ENCODE measurements around the gene SLCO3A1.

Gene SLCO3A1

DNA sequence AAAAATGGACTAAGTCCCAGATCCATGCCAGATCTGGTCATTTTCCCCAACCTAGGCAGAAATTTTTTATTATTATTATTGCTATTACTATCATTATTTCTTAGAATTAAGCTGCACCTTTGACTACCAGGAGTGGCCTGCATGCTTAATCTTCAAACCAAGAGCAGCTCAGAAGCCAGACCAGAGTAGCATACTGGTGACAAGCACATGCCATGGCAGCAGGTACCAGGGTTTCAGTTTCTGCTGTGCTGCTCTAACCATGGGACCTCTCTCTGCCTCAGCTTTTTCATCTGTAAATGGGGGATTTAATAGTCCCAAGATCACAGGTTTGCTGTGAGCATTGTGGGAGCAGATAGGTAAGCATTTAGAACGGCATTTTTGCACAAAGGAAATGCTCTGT lies 262.3 kb downstream of the SLCO3A1 start:
- TF ChIP-seq, protein P1, sequence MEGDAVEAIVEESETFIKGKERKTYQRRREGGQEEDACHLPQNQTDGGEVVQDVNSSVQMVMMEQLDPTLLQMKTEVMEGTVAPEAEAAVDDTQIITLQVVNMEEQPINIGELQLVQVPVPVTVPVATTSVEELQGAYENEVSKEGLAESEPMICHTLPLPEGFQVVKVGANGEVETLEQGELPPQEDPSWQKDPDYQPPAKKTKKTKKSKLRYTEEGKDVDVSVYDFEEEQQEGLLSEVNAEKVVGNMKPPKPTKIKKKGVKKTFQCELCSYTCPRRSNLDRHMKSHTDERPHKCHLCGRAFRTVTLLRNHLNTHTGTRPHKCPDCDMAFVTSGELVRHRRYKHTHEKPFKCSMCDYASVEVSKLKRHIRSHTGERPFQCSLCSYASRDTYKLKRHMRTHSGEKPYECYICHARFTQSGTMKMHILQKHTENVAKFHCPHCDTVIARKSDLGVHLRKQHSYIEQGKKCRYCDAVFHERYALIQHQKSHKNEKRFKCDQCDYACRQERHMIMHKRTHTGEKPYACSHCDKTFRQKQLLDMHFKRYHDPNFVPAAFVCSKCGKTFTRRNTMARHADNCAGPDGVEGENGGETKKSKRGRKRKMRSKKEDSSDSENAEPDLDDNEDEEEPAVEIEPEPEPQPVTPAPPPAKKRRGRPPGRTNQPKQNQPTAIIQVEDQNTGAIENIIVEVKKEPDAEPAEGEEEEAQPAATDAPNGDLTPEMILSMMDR (conservative IDR thresholded peaks at IDR 0.05; ENCODE audit: low read depth) = no peak
- ChIA-PET POLR2A (ENCODE audit: low non-redundant PET) (no interaction called here), CTCF (interaction anchor here (0.6 kb wide), 1 partner anchor 797 kb away, joined by 4 read pairs; no protein-coding TSS in a partner anchor)
- no peak overlapping the region for H3K27ac ChIP-seq
- DNase-seq (ENCODE audit: low spot score) = no peak

DNA sequence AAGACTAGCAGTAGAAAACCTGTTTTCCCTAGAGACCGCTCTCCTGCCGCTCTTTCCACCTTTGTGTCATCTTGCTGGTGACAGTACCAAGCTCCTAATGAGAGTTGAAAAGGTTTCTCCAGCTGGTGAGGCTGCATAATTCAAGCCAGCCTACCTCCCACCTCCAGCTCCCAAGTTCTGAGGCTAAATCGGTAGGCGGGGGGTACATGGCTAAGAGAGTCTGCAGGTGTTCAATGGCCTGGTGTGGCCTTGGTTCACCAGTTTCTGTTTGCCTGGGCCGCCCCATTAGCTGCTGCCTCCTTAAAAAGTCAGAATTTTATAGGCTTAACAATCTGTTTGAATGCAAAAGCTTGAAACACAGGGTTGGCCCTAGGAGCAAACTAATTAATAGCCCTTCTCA lies 262.8 kb downstream of the SLCO3A1 start:
- no peak overlapping the region for H3K27ac ChIP-seq
- CTCF ChIA-PET = interaction anchor here (0.6 to 0.7 kb wide), 2 partner anchors 19 to 798 kb away, joined by 4 to 7 read pairs; no protein-coding TSS in a partner anchor

DNA sequence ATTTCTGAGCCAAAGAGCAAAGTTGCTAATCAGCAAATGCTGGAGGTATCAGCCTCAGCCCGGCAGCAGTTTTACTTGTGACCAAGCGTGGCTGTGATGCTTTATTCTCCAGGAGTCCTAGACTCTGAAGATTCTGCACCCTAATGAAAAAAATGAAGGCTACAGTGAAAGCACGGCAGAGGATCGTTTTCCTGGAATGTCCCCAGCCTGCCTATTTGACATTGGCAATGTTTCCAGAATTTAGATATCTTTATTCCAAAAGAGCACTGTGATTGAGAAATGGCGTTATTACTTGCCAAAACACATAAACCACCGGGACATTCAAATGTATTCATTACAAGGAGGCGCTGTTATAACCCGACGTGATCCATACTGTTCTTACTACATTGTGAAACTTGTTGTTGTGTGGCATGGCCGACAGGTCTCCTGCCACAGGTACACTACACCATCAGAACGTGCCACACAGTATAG lies 263.8 kb downstream of the SLCO3A1 start:
- TF ChIP-seq, protein P1 (conservative IDR thresholded peaks at IDR 0.05; ENCODE audit: low read depth) = no peak
- ChIA-PET CTCF (no interaction called here), POLR2A (ENCODE audit: low non-redundant PET) (no interaction called here)
- H3K27ac ChIP-seq = no peak overlapping the region
- DNase-seq (ENCODE audit: low spot score) = no peak

More for the DNA sequence above, 262.8 kb downstream of the SLCO3A1 start:
- POLR2A ChIA-PET (ENCODE audit: low non-redundant PET) = no interaction called here
- DNase-seq (ENCODE audit: low spot score) = no peak
- TF ChIP-seq, protein P1 (conservative IDR thresholded peaks at IDR 0.05; ENCODE audit: low read depth) = no peak

DNA sequence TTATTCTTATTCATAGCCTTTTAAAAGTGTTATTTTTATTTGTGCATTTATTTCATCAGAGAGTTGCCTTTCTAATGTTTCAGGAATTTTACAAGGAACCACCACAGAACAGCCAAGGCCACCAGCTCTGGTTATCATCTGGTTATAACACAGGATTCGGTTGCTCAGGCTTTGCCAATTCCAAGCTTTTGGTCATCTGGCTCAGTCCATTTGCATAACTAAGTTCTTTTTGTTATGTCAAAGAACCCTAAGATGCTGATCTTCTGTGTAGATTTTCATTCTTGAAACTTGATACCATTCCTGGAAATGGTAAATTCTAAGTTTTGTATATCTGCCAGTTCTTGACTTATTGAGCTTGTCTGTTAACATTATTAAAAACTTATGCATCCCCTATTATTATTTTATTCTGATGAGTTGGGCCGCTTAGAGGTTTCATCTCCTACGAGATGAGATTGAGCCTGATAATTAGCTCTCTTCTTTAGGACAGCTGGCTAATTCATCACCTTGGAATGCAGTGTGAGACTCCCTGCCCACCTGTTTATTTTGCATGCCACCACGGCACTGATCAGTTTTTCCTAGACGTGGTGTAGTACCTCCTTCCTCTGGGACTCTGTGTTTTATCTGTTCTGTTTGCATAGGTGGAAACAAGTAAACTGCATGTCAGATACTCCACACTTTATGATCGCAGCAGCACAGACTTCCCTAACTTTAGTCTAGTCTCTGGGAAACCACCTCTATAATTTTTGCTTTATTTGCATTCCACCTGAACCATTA lies 264.8 kb downstream of the SLCO3A1 start:
- H3K27ac ChIP-seq = no peak overlapping the region
- POLR2A ChIA-PET (ENCODE audit: low non-redundant PET) = no interaction called here
- CTCF ChIA-PET = no interaction called here
- TF ChIP-seq, protein P1 (conservative IDR thresholded peaks at IDR 0.05; ENCODE audit: low read depth) = no peak
- DNase-seq (ENCODE audit: low spot score) = peak; percentile 22

DNA sequence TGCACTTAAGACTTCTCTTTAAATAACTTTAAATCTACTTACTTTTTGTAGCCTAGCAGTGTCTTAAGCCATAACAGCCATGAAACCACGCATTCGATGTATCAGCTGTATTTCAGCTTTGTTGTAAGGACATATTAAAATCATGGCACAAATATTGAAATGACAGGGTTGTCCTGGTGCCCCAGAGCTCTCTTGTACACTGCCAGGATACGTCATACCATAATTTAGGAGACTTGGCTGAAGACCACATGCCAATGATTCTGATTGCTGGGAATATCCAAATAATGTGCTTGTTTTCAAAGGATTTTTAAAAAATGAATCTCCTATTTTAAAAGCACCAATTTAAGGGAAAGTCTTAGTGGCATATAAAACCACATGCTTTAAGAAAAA lies 265.4 kb downstream of the SLCO3A1 start:
- ChIA-PET CTCF (interaction anchor here (0.7 kb wide), 1 partner anchor 187 kb away, joined by 4 read pairs; no protein-coding TSS in a partner anchor), POLR2A (ENCODE audit: low non-redundant PET) (no interaction called here)
- DNase-seq (ENCODE audit: low spot score) = no peak
- no peak overlapping the region for H3K27ac ChIP-seq
- TF ChIP-seq, protein P1 (conservative IDR thresholded peaks at IDR 0.05; ENCODE audit: low read depth) = no peak

DNA sequence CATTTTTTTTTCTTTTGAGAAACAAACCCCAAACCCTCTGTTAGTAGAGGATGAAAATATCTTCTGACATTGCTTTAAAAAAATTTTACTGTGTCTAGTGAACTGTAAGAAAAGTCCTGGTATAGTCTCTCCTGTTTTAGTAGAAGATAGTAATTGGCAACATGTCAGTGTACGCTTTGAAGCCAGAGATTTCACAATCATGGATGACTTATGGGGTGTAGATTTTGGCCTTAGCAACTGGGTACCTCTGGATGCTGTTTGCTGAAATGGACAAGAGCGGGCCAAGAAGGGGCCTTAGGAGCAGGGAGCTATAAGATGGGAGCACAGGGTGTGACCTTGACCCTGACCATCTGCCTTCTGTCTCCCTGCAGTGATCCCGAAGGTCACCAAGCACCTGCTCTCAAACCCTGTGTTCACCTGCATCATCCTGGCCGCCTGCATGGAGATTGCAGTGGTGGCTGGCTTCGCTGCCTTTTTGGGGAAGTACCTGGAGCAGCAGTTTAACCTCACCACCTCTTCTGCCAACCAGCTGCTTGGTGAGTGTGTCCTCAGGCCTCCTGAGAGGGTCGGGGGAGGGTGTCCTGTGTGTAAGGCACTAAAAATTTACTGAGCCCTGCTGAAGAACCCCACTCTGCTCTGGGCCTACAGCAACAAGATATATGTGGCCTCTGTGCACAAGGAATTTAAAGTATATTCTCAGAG lies 266.7 kb downstream of the SLCO3A1 start:
- CTCF ChIA-PET = interaction anchor here (0.6 kb wide), 1 partner anchor 9 kb away, joined by 3 read pairs; no protein-coding TSS in a partner anchor
- POLR2A ChIA-PET (ENCODE audit: low non-redundant PET) = no interaction called here

More for the DNA sequence above, 266.7 kb downstream of the SLCO3A1 start:
- DNase-seq (ENCODE audit: low spot score) = no peak
- H3K27ac ChIP-seq = no peak overlapping the region
- TF ChIP-seq, protein P1 (conservative IDR thresholded peaks at IDR 0.05; ENCODE audit: low read depth) = no peak
